ENCODE results near the gene PPP1R2. TPM values are rescaled to one million over a fixed set of nuclear protein-coding genes. Genes with fewer than 3 reads are reported as not detected.

PPP1R2 gene
- total and polyA plus RNA-seq, 2 donors from 2014 or later = 34.0 to 49.0 TPM

GRCh38 chr3:195557322-195557721 lies 14.2 kb upstream of the PPP1R2 start:
- DNase-seq (peak in 1 of 5 donors; percentile 45), FAIRE-seq (no peak)
- H3K36me3 ChIP-seq (ENCODE audit: control insufficient read depth in 2 of 3, insufficient read depth in 3 of 3, low read length in 3 of 3) = no peaks in the 10 kb centered on the region
- no peak overlapping the region for H3K27ac ChIP-seq (ENCODE audit: low read depth in 2 of 2, low read length in 2 of 2)
- no peak overlapping the region for H3K9ac ChIP-seq (ENCODE audit: low read length in 3 of 3)
- intact Hi-C loops (cut with DNase I) = no loop called here
- H3K4me1 ChIP-seq (ENCODE audit: control insufficient read depth in 2 of 3, insufficient read depth in 2 of 3, low read depth in 1 of 3, low read length in 3 of 3) = peaks cover 0 to 7% (median 0%) of the 10 kb centered on the region in 3 donors
- no peaks in the 10 kb centered on the region for H3K27me3 ChIP-seq (ENCODE audit: control insufficient read depth, insufficient read depth, low read length)
- H3K4me3 ChIP-seq (ENCODE audit: low read length in 3 of 3) = no peak overlapping the region
- H3K9me3 ChIP-seq (ENCODE audit: control insufficient read depth in 2 of 3, insufficient read depth in 1 of 3, low read length in 3 of 3) = no peaks in the 10 kb centered on the region
- no peak for TF ChIP-seq CTCF (IDR thresholded peaks at IDR 0.05; ENCODE audit: borderline replicate concordance, extremely low read depth, insufficient read depth)

GRCh38 chr3:195556390-195556789 lies 13.3 kb upstream of the PPP1R2 start:
- no peak overlapping the region for H3K4me3 ChIP-seq (ENCODE audit: low read length in 3 of 3)
- intact Hi-C loops (cut with DNase I) = no loop called here
- H3K9me3 ChIP-seq (ENCODE audit: control insufficient read depth in 2 of 3, insufficient read depth in 1 of 3, low read length in 3 of 3) = no peaks in the 10 kb centered on the region
- no peak overlapping the region for H3K27ac ChIP-seq (ENCODE audit: low read depth in 2 of 2, low read length in 2 of 2)
- TF ChIP-seq CTCF (IDR thresholded peaks at IDR 0.05; ENCODE audit: borderline replicate concordance, extremely low read depth, insufficient read depth) = no peak
- no peaks in the 10 kb centered on the region for H3K27me3 ChIP-seq (ENCODE audit: control insufficient read depth, insufficient read depth, low read length)
- H3K4me1 ChIP-seq (ENCODE audit: control insufficient read depth in 2 of 3, insufficient read depth in 2 of 3, low read depth in 1 of 3, low read length in 3 of 3) = peaks cover 0 to 7% (median 0%) of the 10 kb centered on the region in 3 donors
- no peak overlapping the region for H3K9ac ChIP-seq (ENCODE audit: low read length in 3 of 3)
- DNase-seq (peak in 1 of 5 donors; percentile 32), FAIRE-seq (no peak)
- no peaks in the 10 kb centered on the region for H3K36me3 ChIP-seq (ENCODE audit: control insufficient read depth in 2 of 3, insufficient read depth in 3 of 3, low read length in 3 of 3)

- Histone ChIP-seq H3K27ac (ENCODE audit: low read depth in 2 of 2, low read length in 2 of 2) (no peak overlapping the region), H3K4me1 (ENCODE audit: control insufficient read depth in 2 of 3, insufficient read depth in 2 of 3, low read depth in 1 of 3, low read length in 3 of 3) (peaks cover 2 to 14% (median 2%) of the 10 kb centered on the region in 3 donors), H3K36me3 (ENCODE audit: control insufficient read depth in 2 of 3, insufficient read depth in 3 of 3, low read length in 3 of 3) (no peaks in the 10 kb centered on the region), H3K4me3 (ENCODE audit: low read length in 3 of 3) (no peak overlapping the region), H3K27me3 (ENCODE audit: control insufficient read depth, insufficient read depth, low read length) (no peaks in the 10 kb centered on the region), H3K9ac (ENCODE audit: low read length in 3 of 3) (no peak overlapping the region), H3K9me3 (ENCODE audit: control insufficient read depth in 2 of 3, insufficient read depth in 1 of 3, low read length in 3 of 3) (no peaks in the 10 kb centered on the region)
- DNase-seq (no peak), FAIRE-seq (no peak)
- no peak for TF ChIP-seq CTCF (IDR thresholded peaks at IDR 0.05; ENCODE audit: borderline replicate concordance, extremely low read depth, insufficient read depth)
- intact Hi-C loops (cut with DNase I) = no loop called here
These were observed 12.0 kb upstream of the PPP1R2 start for GRCh38 chr3:195555110-195555509.

- intact Hi-C loops (cut with DNase I) = no loop called here
- Histone ChIP-seq H3K4me3 (ENCODE audit: low read length in 3 of 3) (no peak overlapping the region), H3K9me3 (ENCODE audit: control insufficient read depth in 2 of 3, insufficient read depth in 1 of 3, low read length in 3 of 3) (no peaks in the 10 kb centered on the region), H3K4me1 (ENCODE audit: control insufficient read depth in 2 of 3, insufficient read depth in 2 of 3, low read depth in 1 of 3, low read length in 3 of 3) (peaks cover 2 to 14% (median 3%) of the 10 kb centered on the region in 3 donors), H3K27ac (ENCODE audit: low read depth in 2 of 2, low read length in 2 of 2) (no peak overlapping the region), H3K9ac (ENCODE audit: low read length in 3 of 3) (no peak overlapping the region), H3K36me3 (ENCODE audit: control insufficient read depth in 2 of 3, insufficient read depth in 3 of 3, low read length in 3 of 3) (no peaks in the 10 kb centered on the region), H3K27me3 (ENCODE audit: control insufficient read depth, insufficient read depth, low read length) (no peaks in the 10 kb centered on the region)
- FAIRE-seq = no peak
- DNase-seq = no peak
- no peak for TF ChIP-seq CTCF (IDR thresholded peaks at IDR 0.05; ENCODE audit: borderline replicate concordance, extremely low read depth, insufficient read depth)
These were observed 11.3 kb upstream of the PPP1R2 start for GRCh38 chr3:195554458-195554857.
